Suppressor macrophage (primary cell): Measurements from ENCODE around the gene ZNF790.

ENCODE experiments used
- DNase-seq, 4 experiments: peaks; one replicate each; pipeline ENCODE4 v3.0.0-alpha.2; 2020 to 2022

The ZNF790 gene

GRCh38 chr19:36772311-36773222 is 65.6 kb downstream of the ZNF790 start, which contains the start of gene ZNF850:
ZNF850 (minus strand) TSS chr19:36772807; CDS start chr19:36762606, 10,201 bp downstream.
- peak; percentile 96 to 98 (median 98) for DNase-seq

GRCh38 chr19:36771261-36772231 is 66.6 kb downstream of the ZNF790 start:
- DNase-seq = peak; percentile 22 to 57 (median 29)
